Naive thymus-derived CD4-positive, alpha-beta T cell (primary cell): Measurements from ENCODE around the gene PNPLA2. TPM values are rescaled to one million over a fixed set of nuclear protein-coding genes. Genes with fewer than 3 reads are reported as not detected.
A peak's percentile ranks its signal among the peaks of the same experiment; 100 is the strongest.

Experiments used
- ATAC-seq: fragments of 150-1000 bp; cut with Tn5 transposase; 2 replicates; pipeline ENCODE4 v1.10.0; 2021; ENCODE audit warnings: mild to moderate bottlenecking, moderate library complexity
- CTCF ChIA-PET: fragments of 350-600 bp; sonication (Branson Sonifier 250); formaldehyde crosslinking; loops from one replicate; lab custom pipeline; 2021; ENCODE audit warnings: antibody characterized with exemption; lab: Charles Lee
- POLR2A ChIA-PET: fragments of 350-600 bp; sonication (Branson Sonifier 250); formaldehyde crosslinking; loops from one replicate; lab custom pipeline; 2021; ENCODE audit warnings: antibody characterized with exemption, inconsistent platforms; lab: Charles Lee
- DNase-seq, 9 donors: peaks; one replicate each; pipeline versions ENCODE4 v3.0.0 to v3.0.0-alpha.2; 2020 to 2022; ENCODE audit warnings: mixed read lengths in 1 of 9
- H3K27ac ChIP-seq: one replicate; pipeline ENCODE4 v1.7.0; 2013; ENCODE audit warnings: mild to moderate bottlenecking, low read depth, low read length, moderate library complexity
- H3K27me3 ChIP-seq, 2 donors: one replicate each; pipeline ENCODE4 v1.7.0; 2013; ENCODE audit warnings: low read length in 2 of 2, mild to moderate bottlenecking in 2 of 2, moderate library complexity in 2 of 2; ENCODE audit not compliant: control insufficient read depth in 2 of 2, insufficient read depth in 2 of 2
- H3K36me3 ChIP-seq, 3 experiments: 1 replicate in 2 of 3; 2 replicates in 1 of 3; pipeline ENCODE4 v1.7.0; 2013; ENCODE audit warnings: low read length in 3 of 3, mild to moderate bottlenecking in 3 of 3, moderate library complexity in 1 of 3; ENCODE audit not compliant: insufficient read depth in 3 of 3, control insufficient read depth in 2 of 3
- H3K4me1 ChIP-seq, 2 donors: one replicate each; pipeline ENCODE4 v1.7.0; 2013; ENCODE audit warnings: low read length in 2 of 2, mild to moderate bottlenecking in 2 of 2, moderate library complexity in 1 of 2; ENCODE audit not compliant: control insufficient read depth in 2 of 2, insufficient read depth in 2 of 2
- H3K4me3 ChIP-seq: 2 replicates; pipeline ENCODE4 v1.7.0; 2013; ENCODE audit warnings: mild to moderate bottlenecking, low read length
- H3K9me3 ChIP-seq, 3 experiments: 1 replicate in 2 of 3; 2 replicates in 1 of 3; pipeline ENCODE4 v1.7.0; 2013; ENCODE audit warnings: low read length in 3 of 3; ENCODE audit not compliant: control insufficient read depth in 2 of 3
- H3K27ac Mint-ChIP-seq, 9 donors: one replicate each; pipeline ENCODE4 v1.8.0; 2020 to 2022; ENCODE audit warnings: mixed read lengths in 9 of 9, mild to moderate bottlenecking in 8 of 9, moderate library complexity in 5 of 9, inconsistent platforms in 2 of 9
- H3K27me3 Mint-ChIP-seq, 5 donors: one replicate each; pipeline ENCODE4 v1.8.0; 2021 to 2022; ENCODE audit warnings: mixed read lengths in 5 of 5, mild to moderate bottlenecking in 1 of 5
- H3K36me3 Mint-ChIP-seq, 5 donors: one replicate each; pipeline ENCODE4 v1.8.0; 2020 to 2022; ENCODE audit warnings: mixed read lengths in 5 of 5, mild to moderate bottlenecking in 3 of 5, inconsistent platforms in 1 of 5
- H3K4me1 Mint-ChIP-seq, 7 donors: one replicate each; pipeline ENCODE4 v1.8.0; 2020 to 2022; ENCODE audit warnings: mixed read lengths in 7 of 7, mild to moderate bottlenecking in 3 of 7, inconsistent platforms in 1 of 7
- H3K4me3 Mint-ChIP-seq, 10 donors: one replicate each; pipeline ENCODE4 v1.8.0; 2020 to 2022; ENCODE audit warnings: mild to moderate bottlenecking in 10 of 10, mixed read lengths in 10 of 10, moderate library complexity in 6 of 10, inconsistent platforms in 2 of 10
- H3K9me3 Mint-ChIP-seq, 11 donors: one replicate each; pipeline ENCODE4 v1.8.0; 2020 to 2022; ENCODE audit warnings: mixed read lengths in 11 of 11, mild to moderate bottlenecking in 4 of 11, inconsistent platforms in 1 of 11, moderate library complexity in 1 of 11
- intact Hi-C, 2 donors: fragments of 100-400 bp; cut with micrococcal nuclease; formaldehyde crosslinking; loops; one replicate each; pipeline ENCODE4 v1.15.1; 2023
- polyA plus RNA-seq, 2 donors: library from polyadenylated mRNA; unstranded; fragments of 300-500 nt; fragmentation: Illumina TruSeq; gene quantifications; one replicate each; pipeline ENCODE4 v1.2.3, GENCODE V29; 2021
- total RNA-seq, 6 experiments: library from RNA in 5 of 6; stranded (reverse) in 5 of 6; gene quantifications; 1 replicate in 5 of 6; 2 replicates in 1 of 6; pipeline ENCODE4 v1.2.3 and lab custom pipeline; 2021 to 2026

The PNPLA2 gene, protein sequence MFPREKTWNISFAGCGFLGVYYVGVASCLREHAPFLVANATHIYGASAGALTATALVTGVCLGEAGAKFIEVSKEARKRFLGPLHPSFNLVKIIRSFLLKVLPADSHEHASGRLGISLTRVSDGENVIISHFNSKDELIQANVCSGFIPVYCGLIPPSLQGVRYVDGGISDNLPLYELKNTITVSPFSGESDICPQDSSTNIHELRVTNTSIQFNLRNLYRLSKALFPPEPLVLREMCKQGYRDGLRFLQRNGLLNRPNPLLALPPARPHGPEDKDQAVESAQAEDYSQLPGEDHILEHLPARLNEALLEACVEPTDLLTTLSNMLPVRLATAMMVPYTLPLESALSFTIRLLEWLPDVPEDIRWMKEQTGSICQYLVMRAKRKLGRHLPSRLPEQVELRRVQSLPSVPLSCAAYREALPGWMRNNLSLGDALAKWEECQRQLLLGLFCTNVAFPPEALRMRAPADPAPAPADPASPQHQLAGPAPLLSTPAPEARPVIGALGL
- total RNA-seq (100 to 1,000 TPM in 4 of 5 experiments, 10 to 100 TPM in 1; 60.1 to 237 (median 205) TPM), polyA plus RNA-seq (10 to 100 TPM; 26.0 to 40.4 TPM), total RNA-seq (lab: John Stamatoyannopoulos, UW) (190 reads per million, percentile 92 among the genes with 10 or more reads in this experiment)

- peaks cover 0 to 24% (median 13%) of the 10 kb centered on the region in 7 donors for H3K4me1 Mint-ChIP-seq
- H3K36me3 Mint-ChIP-seq: peaks cover 0 to 3% (median 0%) of the 10 kb centered on the region in 5 donors
- peak within 1 kb of the TSS in 8 of 9 donors; percentile 67 to 93 (median 86) for H3K27ac Mint-ChIP-seq
- H3K9me3 Mint-ChIP-seq: no peaks in the 10 kb centered on the region
- ATAC-seq (no peak), DNase-seq (no peak)
- peak within 1 kb of the TSS; percentile 91 for H3K27ac ChIP-seq
- H3K27me3 ChIP-seq: no peaks in the 10 kb centered on the region
- intact Hi-C loops: loop anchor here (1.0 kb wide), 6 partner anchors 9 to 312 kb away; partner anchors contain the start of genes RPLP2 (in 2 of the 2), PIDD1 (in 1 of the 2), POLR2L (in 1 of the 2) and SLC25A22 (in 1 of the 2)
- H3K9me3 ChIP-seq: no peaks in the 10 kb centered on the region
- no peaks in the 10 kb centered on the region for H3K27me3 Mint-ChIP-seq
- H3K36me3 ChIP-seq: peaks cover 0 to 38% (median 0%) of the 10 kb centered on the region in 3 experiments
- peaks cover 12 to 15% of the 10 kb centered on the region in 2 donors for H3K4me1 ChIP-seq
- peak within 1 kb of the TSS; percentile 82 to 92 (median 86) for H3K4me3 Mint-ChIP-seq
- POLR2A ChIA-PET: interaction anchor here (0.7 to 5.1 kb wide), 18 partner anchors 7 to 611 kb away, joined by 3 to 79 read pairs (median 7); partner anchors contain the start of genes BET1L, CD151, CRACR2B and DEAF1
- CTCF ChIA-PET: interaction anchor here (0.5 to 1.2 kb wide), 5 partner anchors 12 to 611 kb away, joined by 3 to 6 read pairs (median 3); partner anchors contain the start of genes BET1L and RIC8A
- peak within 1 kb of the TSS; percentile 86 for H3K4me3 ChIP-seq
Observed at GRCh38 chr11:818396-819128, at the start of gene PNPLA2. PNPLA2 (plus strand) TSS chr11:818914; CDS start chr11:819719, 805 bp downstream.

GRCh38 chr11:769887-770641 is 48.6 kb upstream of the PNPLA2 start:
- no peak overlapping the region for H3K27ac Mint-ChIP-seq
- Histone ChIP-seq H3K4me1 (no peaks in the 10 kb centered on the region), H3K36me3 (peaks cover 0 to 51% (median 0%) of the 10 kb centered on the region in 3 experiments), H3K4me3 (no peak overlapping the region), H3K27ac (no peak overlapping the region), H3K9me3 (no peaks in the 10 kb centered on the region), H3K27me3 (no peaks in the 10 kb centered on the region)
- intact Hi-C loops: no loop called here
- ChIA-PET CTCF (interaction anchor here (0.6 kb wide), 1 partner anchor 185 kb away, joined by 3 read pairs; no protein-coding TSS in a partner anchor), POLR2A (interaction anchor here (1.0 kb wide), 1 partner anchor 29 kb away, joined by 3 read pairs; no protein-coding TSS in a partner anchor)
- ATAC-seq (no peak), DNase-seq (no peak)
- no peaks in the 10 kb centered on the region for H3K9me3 Mint-ChIP-seq
- H3K36me3 Mint-ChIP-seq: peaks cover 0 to 3% (median 0%) of the 10 kb centered on the region in 5 donors
- H3K4me1 Mint-ChIP-seq: peaks cover 0 to 6% (median 2%) of the 10 kb centered on the region in 7 donors
- no peaks in the 10 kb centered on the region for H3K27me3 Mint-ChIP-seq
- H3K4me3 Mint-ChIP-seq: no peak overlapping the region

DNA sequence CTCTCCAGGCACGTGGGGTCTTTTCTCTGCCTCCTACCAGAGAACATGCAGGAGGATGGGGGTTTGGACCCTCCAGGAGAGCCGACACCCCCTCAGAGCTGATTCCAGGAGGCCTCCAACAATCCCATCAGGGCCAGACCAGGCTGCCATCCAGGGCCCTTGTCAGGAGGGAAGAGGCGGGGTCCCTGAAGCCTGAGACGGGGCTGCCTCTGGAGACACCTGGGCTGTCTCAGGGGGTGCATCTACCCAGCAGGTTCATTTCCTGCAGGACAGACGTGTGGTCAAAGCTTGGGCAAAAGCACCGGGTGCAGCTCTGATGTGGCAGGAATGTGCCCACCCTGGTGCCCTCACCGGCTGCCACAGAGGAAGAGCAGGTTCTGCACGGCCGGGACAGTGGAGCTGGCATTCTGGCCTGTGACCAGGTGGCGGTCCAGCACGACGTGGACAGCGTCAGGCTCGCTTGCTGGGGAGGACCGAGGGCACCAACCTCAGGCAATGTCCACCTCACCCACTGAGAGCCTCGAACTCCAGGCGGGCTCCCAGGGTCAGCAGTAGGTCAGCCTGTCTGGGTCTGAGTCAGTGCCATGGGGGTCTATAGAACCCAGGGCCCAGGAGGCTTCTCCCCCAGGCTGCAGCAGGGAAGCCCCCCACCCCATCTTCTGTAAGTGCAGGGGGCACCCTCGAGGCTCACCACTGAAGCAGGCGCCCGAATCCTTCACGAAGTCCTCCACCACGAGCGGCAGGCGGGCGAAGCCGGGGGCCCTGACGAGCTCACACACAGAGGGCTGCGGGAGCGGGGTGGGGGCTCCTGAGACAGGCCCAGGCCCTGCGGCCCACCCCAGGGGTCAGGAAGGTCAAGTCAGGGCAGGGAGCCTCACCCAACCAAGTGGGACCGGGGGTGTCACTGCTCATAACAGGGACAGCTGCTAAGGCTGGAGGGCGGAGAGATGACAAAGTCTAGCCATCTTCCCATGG is 47.8 kb upstream of the PNPLA2 start:
- H3K4me1 ChIP-seq: peaks cover under 1 to 4% of the 10 kb centered on the region in 2 donors
- H3K9me3 Mint-ChIP-seq: no peaks in the 10 kb centered on the region
- peaks cover 0 to 3% (median 0%) of the 10 kb centered on the region in 5 donors for H3K36me3 Mint-ChIP-seq
- DNase-seq (no peak), ATAC-seq (no peak)
- no peak overlapping the region for H3K27ac ChIP-seq
- ChIA-PET CTCF (interaction anchor here (0.6 kb wide), 1 partner anchor 186 kb away, joined by 3 read pairs; no protein-coding TSS in a partner anchor), POLR2A (interaction anchor here (0.6 to 1.0 kb wide), 2 partner anchors 28 to 74 kb away, joined by 3 to 4 read pairs; no protein-coding TSS in a partner anchor)
- H3K9me3 ChIP-seq: no peaks in the 10 kb centered on the region
- H3K27ac Mint-ChIP-seq: no peak overlapping the region
- H3K4me1 Mint-ChIP-seq: peaks cover 4 to 13% (median 8%) of the 10 kb centered on the region in 7 donors
- no peak overlapping the region for H3K4me3 Mint-ChIP-seq
- intact Hi-C loops: no loop called here
- no peaks in the 10 kb centered on the region for H3K27me3 ChIP-seq
- no peaks in the 10 kb centered on the region for H3K27me3 Mint-ChIP-seq
- H3K36me3 ChIP-seq: peaks cover 0 to 45% (median 0%) of the 10 kb centered on the region in 3 experiments
- H3K4me3 ChIP-seq: no peak overlapping the region

GRCh38 chr11:771617-772204 is 47.0 kb upstream of the PNPLA2 start:
- Mint-ChIP-seq H3K36me3 (peaks cover 0 to 3% (median 0%) of the 10 kb centered on the region in 5 donors), H3K9me3 (no peaks in the 10 kb centered on the region), H3K27ac (no peak overlapping the region), H3K4me1 (peaks cover 4 to 19% (median 14%) of the 10 kb centered on the region in 7 donors), H3K4me3 (no peak overlapping the region), H3K27me3 (no peaks in the 10 kb centered on the region)
- intact Hi-C loops: no loop called here
- H3K4me1 ChIP-seq: peaks cover 7 to 9% of the 10 kb centered on the region in 2 donors
- no peaks in the 10 kb centered on the region for H3K27me3 ChIP-seq
- no peak for DNase-seq
- no peak overlapping the region for H3K4me3 ChIP-seq
- H3K36me3 ChIP-seq: peaks cover 0 to 39% (median 0%) of the 10 kb centered on the region in 3 experiments
- H3K9me3 ChIP-seq: no peaks in the 10 kb centered on the region
- ChIA-PET CTCF (no interaction called here), POLR2A (interaction anchor here (0.6 kb wide), 1 partner anchor 75 kb away, joined by 4 read pairs; no protein-coding TSS in a partner anchor)
- no peak for ATAC-seq
- H3K27ac ChIP-seq: no peak overlapping the region
